Measurements from ENCODE around the gene RBM33. TPM values are rescaled to one million over a fixed set of nuclear protein-coding genes. Genes with fewer than 3 reads are reported as not detected.

Gene RBM33
- total and polyA plus RNA-seq, 2 of the 8 experiments (the other 6 are each of a cell fraction or from before 2014, with no cell fraction given) = 16.5 to 64.6 TPM

DNA sequence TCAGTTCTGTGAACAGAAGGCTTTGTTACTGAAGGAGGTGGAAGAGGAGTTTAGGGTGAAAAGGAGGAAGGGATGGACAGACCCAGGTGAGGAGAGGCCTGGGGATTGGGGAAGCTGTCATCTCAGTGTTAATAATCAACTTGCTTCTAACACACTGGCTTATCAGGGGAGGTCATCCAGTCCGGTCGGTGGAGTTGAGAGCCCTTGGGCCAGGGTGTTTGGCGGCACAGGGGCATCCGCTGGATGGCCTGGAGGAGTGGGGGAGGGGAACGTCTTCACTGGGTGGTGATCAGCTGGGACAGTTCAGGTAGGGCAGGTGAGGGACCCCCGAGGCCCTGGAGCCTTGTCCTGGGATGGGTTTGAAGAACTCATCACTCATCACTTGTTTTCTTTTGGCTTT is 133.9 kb downstream of the RBM33 start:
- H3K79me2 ChIP-seq (ENCODE audit: control insufficient read depth in 1 of 2, insufficient read depth in 2 of 2, low read length in 2 of 2) = no peaks in the 10 kb centered on the region
- H3K9ac ChIP-seq (replicated peaks in 1 of 4; ENCODE audit: extremely low read depth in 1 of 4, low read depth in 3 of 4, low read length in 3 of 4) = no peak overlapping the region
- H4K8ac ChIP-seq (ENCODE audit: extremely low read depth, insufficient read depth, low read length) = no peak overlapping the region
- H3K79me1 ChIP-seq (ENCODE audit: low read depth, low read length) = peaks cover 7% of the 10 kb centered on the region; the same call in 1 of the 2 replicates
- no peaks in the 10 kb centered on the region for H3K27me3 ChIP-seq (replicated peaks in 1 of 4; ENCODE audit: control insufficient read depth in 3 of 4, extremely low read depth in 1 of 4, insufficient read depth in 3 of 4, low read length in 3 of 4)
- no peak overlapping the region for H2BK5ac ChIP-seq (ENCODE audit: low read depth, low read length)
- H3K36me3 ChIP-seq (ENCODE audit: control insufficient read depth in 2 of 4, insufficient read depth in 4 of 4, low read length in 3 of 4) = peaks cover 7 to 35% (median 27%) of the 10 kb centered on the region in 4 experiments; a peak in 6 of 8 replicates
- no peak overlapping the region for H3K14ac ChIP-seq (ENCODE audit: insufficient read length)
- DNase-seq (ENCODE audit: low read depth in 1 of 2, low spot score in 2 of 2) (no peak), FAIRE-seq (no peak)
- H2AFZ ChIP-seq (ENCODE audit: low read length) = no peak overlapping the region
- H2BK20ac ChIP-seq (ENCODE audit: low read length) = no peak overlapping the region
- H3K9me3 ChIP-seq (ENCODE audit: insufficient read depth in 2 of 2, low read depth in 1 of 2, low read length in 1 of 2) = no peaks in the 10 kb centered on the region
- H4K91ac ChIP-seq (replicated peaks; ENCODE audit: insufficient read length, low read length) = no peak overlapping the region
- peaks cover 0 to 3% (median under 1%) of the 10 kb centered on the region in 4 experiments; a peak in 1 of 7 replicates for H3K4me1 ChIP-seq (replicated peaks in 1 of 4; ENCODE audit: control insufficient read depth in 3 of 4, insufficient read depth in 4 of 4, low read length in 3 of 4)
- H3K4me3 ChIP-seq (ENCODE audit: extremely low read depth in 1 of 4, insufficient read depth in 2 of 4, low read depth in 3 of 4, low read length in 4 of 4) = no peak overlapping the region
- CTCF ChIA-PET (ENCODE audit: partially characterized antibody) = interaction anchor here (2.1 kb wide), 1 partner anchor 11 kb away, joined by 12 read pairs; no protein-coding TSS in a partner anchor
- no peak overlapping the region for H4K5ac ChIP-seq (ENCODE audit: insufficient read length, low read depth, low read length)
- TF ChIP-seq FOSL1 (IDR thresholded peaks at IDR 0.05; ENCODE audit: insufficient read depth, low read depth, low read length) = no peak
- no peak for TF ChIP-seq EGR1 (IDR thresholded peaks at IDR 0.05; ENCODE audit: borderline replicate concordance, low read depth, low read length)
- no peak for TF ChIP-seq NANOG (IDR thresholded peaks at IDR 0.05; ENCODE audit: insufficient read depth, low read depth, low read length, poor library complexity, severe bottlenecking)
- no peak for TF ChIP-seq SUZ12 (IDR thresholded peaks at IDR 0.05; ENCODE audit: low read length)
- H3K23me2 ChIP-seq (ENCODE audit: low read depth, low read length) = no peaks in the 10 kb centered on the region
- WGBS, 2 experiments (ENCODE audit: extremely low coverage in 1 of 2, insufficient coverage in 1 of 2, insufficient read length in 1 of 2, insufficient replicate concordance in 2 of 2, low coverage in 1 of 2, low lambda C conversion rate in 2 of 2, missing lambda C conversion rate in 1 of 2) = 79% methylated on average over 6 of the region's 6 CpGs; no CpG with 5 or more reads in 1 of the 2 experiments
- H3K4me2 ChIP-seq (ENCODE audit: insufficient read depth in 1 of 2, low read depth in 2 of 2, low read length in 2 of 2) = no peak overlapping the region
- H2BK15ac ChIP-seq (ENCODE audit: low read length) = no peak overlapping the region
- no peak overlapping the region for H3K23ac ChIP-seq (ENCODE audit: insufficient read length)
- H2BK120ac ChIP-seq (replicated peaks; ENCODE audit: low read depth, low read length) = no peak overlapping the region
- no peak overlapping the region for H2AK5ac ChIP-seq (ENCODE audit: low read depth, low read length)
- no peak overlapping the region for H3K18ac ChIP-seq (ENCODE audit: extremely low read depth, low read length)
- H2BK12ac ChIP-seq (ENCODE audit: low read depth, low read length) = no peak overlapping the region
- no peak overlapping the region for H3K4ac ChIP-seq (replicated peaks; ENCODE audit: insufficient read length, low read depth, low read length)
- H3K27ac ChIP-seq (ENCODE audit: low read depth, low read length) = no peak overlapping the region
- POLR2A ChIA-PET (ENCODE audit: partially characterized antibody) = no interaction called here
- H4K20me1 ChIP-seq (replicated peaks in 1 of 2; ENCODE audit: control insufficient read depth in 1 of 2, insufficient read depth in 2 of 2, low read length in 2 of 2) = peaks cover 3 to 8% of the 10 kb centered on the region in 2 experiments
- no peak overlapping the region for H3K56ac ChIP-seq (replicated peaks; ENCODE audit: insufficient read length, low read depth, low read length)
